Epithelial cell of esophagus (primary cell): ENCODE data around the gene EME1.

Experiments used
- DNase-seq: peaks from one replicate; pipeline ENCODE4 v3.0.0; 2010; ENCODE audit warnings: low read depth
- H3K4me3 ChIP-seq: 2 replicates; pipeline ENCODE4 v1.5.1; 2011; ENCODE audit warnings: mild to moderate bottlenecking, low read length, control low read depth
- TF ChIP-seq, protein P1 (sequence below): IDR thresholded peaks from 2 replicates; pipeline ENCODE4 v1.5.1; 2011; ENCODE audit warnings: low read depth, mild to moderate bottlenecking, low read length, control low read depth, inconsistent platforms; ENCODE audit not compliant: insufficient read depth; ENCODE audit errors: missing control alignments

Gene EME1

DNA sequence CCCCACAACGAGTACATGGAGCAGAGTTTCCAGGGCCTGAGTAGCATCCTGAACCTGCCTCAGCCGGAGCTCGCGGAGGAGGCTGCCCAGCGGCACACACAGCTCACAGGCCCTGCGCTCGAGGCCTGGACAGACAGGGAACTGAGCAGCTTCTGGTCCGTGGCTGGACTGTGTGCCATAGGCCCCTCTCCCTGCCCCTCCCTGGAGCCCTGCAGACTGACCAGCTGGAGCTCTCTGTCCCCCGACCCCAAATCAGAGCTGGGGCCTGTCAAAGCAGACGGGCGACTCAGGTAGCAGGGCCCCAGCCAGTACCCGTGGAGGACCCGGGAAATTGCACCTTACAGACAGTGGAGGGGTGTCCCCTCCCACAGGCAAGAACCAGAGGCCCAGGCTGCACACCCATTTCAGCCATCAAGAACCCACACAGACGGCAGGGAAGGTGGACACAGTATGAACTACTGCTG, 13.0 kb upstream of the EME1 start:
- TF ChIP-seq, protein P1, sequence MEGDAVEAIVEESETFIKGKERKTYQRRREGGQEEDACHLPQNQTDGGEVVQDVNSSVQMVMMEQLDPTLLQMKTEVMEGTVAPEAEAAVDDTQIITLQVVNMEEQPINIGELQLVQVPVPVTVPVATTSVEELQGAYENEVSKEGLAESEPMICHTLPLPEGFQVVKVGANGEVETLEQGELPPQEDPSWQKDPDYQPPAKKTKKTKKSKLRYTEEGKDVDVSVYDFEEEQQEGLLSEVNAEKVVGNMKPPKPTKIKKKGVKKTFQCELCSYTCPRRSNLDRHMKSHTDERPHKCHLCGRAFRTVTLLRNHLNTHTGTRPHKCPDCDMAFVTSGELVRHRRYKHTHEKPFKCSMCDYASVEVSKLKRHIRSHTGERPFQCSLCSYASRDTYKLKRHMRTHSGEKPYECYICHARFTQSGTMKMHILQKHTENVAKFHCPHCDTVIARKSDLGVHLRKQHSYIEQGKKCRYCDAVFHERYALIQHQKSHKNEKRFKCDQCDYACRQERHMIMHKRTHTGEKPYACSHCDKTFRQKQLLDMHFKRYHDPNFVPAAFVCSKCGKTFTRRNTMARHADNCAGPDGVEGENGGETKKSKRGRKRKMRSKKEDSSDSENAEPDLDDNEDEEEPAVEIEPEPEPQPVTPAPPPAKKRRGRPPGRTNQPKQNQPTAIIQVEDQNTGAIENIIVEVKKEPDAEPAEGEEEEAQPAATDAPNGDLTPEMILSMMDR, result no peak

DNA sequence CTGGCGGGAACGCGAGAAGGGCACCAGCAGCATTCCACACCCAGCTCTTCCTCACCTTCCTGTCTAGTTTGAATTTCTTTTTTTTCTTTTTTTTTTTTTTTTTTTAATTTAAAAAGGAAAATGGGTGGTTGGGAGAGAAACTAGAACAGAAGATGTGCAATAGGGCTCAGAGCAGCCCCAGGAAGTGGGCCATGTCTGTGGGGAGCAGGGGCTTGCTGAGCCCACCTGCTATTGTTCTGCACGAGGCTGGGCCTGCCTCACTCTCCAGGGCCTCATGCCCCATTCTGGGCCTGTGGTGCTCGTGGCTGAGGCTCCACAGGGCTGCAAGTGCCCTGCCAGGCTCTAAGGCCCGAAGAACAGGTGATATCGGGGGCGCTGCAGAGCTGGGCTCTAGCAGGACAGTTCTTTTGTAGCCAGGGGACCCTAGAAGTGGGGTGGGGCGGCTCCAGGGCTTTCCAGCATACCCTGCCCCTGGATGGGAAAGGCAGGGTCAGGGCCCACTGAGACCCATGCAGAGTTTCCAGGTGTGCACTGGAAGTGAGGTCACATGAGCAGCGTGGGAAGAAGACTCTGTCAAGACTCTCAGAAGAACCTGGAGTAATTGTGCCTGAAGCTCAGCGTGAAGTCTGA, 12.4 kb upstream of the EME1 start:
- TF ChIP-seq, protein P1, result no peak
- no peak overlapping the region for H3K4me3 ChIP-seq
- no peak for DNase-seq

More for the DNA sequence above, 13.0 kb upstream of the EME1 start:
- no peak for DNase-seq
- H3K4me3 ChIP-seq, result no peak overlapping the region

DNA sequence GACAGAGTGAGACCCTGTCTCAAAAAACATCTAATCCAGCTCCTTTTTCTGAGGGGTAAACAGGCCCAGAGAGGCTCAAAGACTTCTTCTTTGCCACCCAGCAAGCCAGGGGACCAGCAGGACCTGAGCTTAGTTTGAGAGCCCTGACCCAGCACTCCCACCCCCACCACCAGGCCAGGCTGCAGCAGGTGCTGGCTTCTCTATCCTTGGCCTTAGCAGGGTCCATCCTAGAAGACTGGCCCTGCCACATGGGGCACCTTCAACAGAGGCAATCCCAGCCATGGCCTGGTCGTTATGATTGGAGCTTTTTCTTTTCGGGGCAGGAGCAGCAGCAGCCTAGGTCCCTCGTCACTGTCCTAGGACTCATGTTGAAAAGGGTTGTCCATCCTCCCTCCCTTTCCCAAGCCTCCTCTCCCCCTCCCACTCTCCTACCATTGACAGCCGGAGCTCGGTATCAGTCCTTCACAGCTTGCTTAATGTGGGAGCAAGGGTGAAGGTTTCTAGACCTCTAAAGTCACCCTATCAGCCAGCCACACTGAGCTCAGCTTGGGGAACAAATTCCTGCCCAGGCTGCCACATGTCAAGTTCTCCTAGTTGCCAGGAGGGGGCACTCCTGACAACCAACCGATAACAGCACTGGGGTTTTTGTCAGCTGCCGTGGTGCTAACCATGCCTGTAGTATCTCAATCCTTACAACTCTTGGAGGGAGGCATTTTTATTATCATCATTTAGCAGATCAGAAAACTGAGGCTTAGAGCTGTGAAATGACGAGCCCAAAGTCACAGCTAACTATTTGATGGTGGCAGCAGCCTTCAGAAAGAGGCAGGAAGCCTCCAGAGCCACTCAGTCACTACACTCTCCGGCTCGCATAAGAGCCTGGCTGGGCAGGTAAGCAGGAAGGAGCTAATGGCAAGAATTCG, 11.2 kb upstream of the EME1 start:
- peak; percentile 78 for DNase-seq
- no peak overlapping the region for H3K4me3 ChIP-seq
- TF ChIP-seq, protein P1, result peak; percentile 81

DNA sequence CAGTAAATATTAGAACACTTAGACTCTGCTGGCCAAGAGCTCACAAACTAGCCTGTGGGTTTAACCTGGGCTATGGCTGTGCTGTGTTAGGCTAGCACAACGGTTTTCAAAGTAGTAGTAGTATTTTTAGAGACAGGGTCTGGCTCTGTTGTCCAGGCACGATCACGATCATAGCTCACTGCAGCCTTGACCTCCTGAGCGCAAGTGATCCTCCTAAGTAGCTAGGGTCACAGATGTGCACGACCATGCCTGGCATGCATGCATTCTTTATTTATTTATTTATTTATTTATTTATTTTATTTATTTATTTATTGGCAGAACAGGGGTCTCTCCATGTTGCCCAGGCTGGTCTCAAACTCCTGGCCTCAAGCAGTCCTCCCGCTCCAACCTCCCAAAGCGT, 10.4 kb upstream of the EME1 start:
- H3K4me3 ChIP-seq, result no peak overlapping the region
- no peak for DNase-seq
- TF ChIP-seq, protein P1, result no peak

DNA sequence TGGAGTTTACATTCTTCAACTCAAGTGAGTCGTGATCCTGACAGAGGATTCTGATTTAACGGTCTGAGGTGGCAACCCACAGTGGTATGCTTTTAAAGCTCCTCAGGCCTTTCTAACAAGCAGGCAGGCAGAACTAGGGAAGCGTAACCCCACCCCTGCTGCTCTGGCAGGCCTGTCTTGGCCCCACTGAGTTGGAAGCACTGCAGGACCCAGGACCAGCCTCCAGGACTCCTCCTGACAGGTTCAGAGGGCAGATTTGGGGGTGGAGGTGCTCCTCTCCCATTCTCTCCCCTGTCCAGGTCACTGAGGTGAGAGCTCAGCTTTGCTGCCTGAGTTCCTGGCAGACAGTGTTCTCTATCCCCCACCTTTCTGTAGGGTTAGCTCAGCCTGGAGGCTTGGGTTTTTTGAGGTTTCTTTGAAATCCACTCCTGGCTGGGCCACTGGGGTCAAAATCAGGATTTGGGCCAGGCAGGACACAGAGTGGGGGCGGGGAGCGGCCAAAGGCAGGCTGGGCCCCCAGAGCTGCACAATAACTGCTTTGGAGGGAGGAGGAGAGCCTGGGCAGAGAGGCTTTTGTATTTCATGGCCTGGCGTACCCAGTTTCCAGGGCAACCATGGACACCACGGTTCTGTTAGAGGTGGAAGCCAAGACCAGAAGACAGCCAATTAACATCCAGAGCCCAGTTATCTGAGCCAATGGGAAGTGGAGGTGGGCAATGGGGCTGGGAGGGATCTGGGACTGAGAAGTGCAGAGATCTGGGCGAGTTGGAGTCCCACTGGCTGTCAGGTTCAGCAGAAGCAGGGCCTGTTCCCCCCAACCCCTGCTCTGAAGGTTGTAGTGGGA, 9.6 kb upstream of the EME1 start:
- H3K4me3 ChIP-seq, result no peak overlapping the region
- DNase-seq, result no peak
- TF ChIP-seq, protein P1, result no peak

DNA sequence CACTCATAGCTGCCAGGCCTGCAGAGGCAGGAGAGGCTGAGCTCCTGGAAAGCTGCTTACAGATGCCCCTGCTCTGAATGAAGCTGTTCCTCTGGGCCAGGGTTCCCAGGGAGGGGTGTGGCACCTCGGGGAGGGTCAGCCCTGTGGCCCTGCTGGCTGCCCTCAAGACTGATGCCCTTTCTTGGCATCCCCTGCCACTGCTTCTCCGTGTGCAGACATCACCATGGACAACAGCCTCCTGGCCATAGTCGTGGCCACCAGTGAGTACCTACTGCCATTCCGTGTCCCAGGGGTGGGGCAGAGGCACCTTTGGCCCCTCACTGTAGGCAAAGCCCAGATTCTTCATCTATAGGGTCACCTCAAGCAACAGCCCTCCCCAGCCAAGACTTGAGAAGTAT, 9.0 kb upstream of the EME1 start:
- DNase-seq, result no peak
- H3K4me3 ChIP-seq, result no peak overlapping the region
- TF ChIP-seq, protein P1, result no peak
